ENCODE data around the gene RTL9. TPM values are rescaled to one million over a fixed set of nuclear protein-coding genes. Genes with fewer than 3 reads are reported as not detected.
A peak's percentile ranks its signal among the peaks of the same experiment; 100 is the strongest.

The RTL9 gene
- total and polyA plus RNA-seq, 3 experiments from 2014 or later: not detected

GRCh38 chrX:110395877-110396276 lies 37.2 kb downstream of the RTL9 start:
- Histone ChIP-seq H3K36me3 (ENCODE audit: insufficient read depth, low read length) (no peaks in the 10 kb centered on the region), H3K9me3 (ENCODE audit: low read length) (no peaks in the 10 kb centered on the region), H3K27ac (ENCODE audit: low read depth, low read length) (no peak overlapping the region), H3K27me3 (ENCODE audit: insufficient read depth, low read length, poor library complexity, severe bottlenecking) (no peaks in the 10 kb centered on the region), H3K4me3 (ENCODE audit: low read length) (no peak overlapping the region), H3K4me1 (ENCODE audit: insufficient read depth, low read length) (no peaks in the 10 kb centered on the region)
- H3K4me1 Mint-ChIP-seq: no peaks in the 10 kb centered on the region
- ChIA-PET POLR2A (no interaction called here), CTCF (interaction anchor here (0.9 kb wide), 1 partner anchor 17 kb away, joined by 3 read pairs; no protein-coding TSS in a partner anchor)
- H3K36me3 Mint-ChIP-seq: no peaks in the 10 kb centered on the region
- no peak overlapping the region for H3K4me3 Mint-ChIP-seq
- no peak overlapping the region for H3K27ac Mint-ChIP-seq
- H3K27me3 Mint-ChIP-seq: peaks cover 0 to 8% of the 10 kb centered on the region in 2 donors
- DNase-seq: no peak
- no peaks in the 10 kb centered on the region for H3K9me3 Mint-ChIP-seq

DNA sequence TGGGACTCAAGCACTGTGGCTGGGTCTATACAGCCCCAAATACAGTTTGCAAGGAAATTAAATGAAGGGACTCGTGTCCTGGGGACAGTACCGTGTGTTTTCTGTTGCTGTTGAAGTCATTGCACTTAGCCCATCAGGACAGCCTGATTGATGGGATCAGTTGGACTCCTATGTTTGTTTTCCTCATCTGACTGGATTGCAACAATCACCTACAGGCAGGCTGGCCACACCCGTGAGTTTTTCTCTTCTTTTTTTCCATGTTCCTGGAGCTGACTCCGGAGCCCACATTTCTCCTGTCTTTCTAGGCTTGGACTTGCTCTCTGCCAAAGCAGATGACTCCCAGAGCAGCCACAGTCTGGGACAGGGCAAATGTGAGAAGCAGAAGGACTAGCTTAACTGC lies 38.1 kb downstream of the RTL9 start:
- Histone ChIP-seq H3K27me3 (ENCODE audit: insufficient read depth, low read length, poor library complexity, severe bottlenecking) (no peaks in the 10 kb centered on the region), H3K9me3 (ENCODE audit: low read length) (no peaks in the 10 kb centered on the region), H3K4me1 (ENCODE audit: insufficient read depth, low read length) (no peaks in the 10 kb centered on the region), H3K36me3 (ENCODE audit: insufficient read depth, low read length) (no peaks in the 10 kb centered on the region), H3K4me3 (ENCODE audit: low read length) (no peak overlapping the region), H3K27ac (ENCODE audit: low read depth, low read length) (no peak overlapping the region)
- Mint-ChIP-seq H3K4me1 (no peaks in the 10 kb centered on the region), H3K36me3 (no peaks in the 10 kb centered on the region), H3K27ac (no peak overlapping the region), H3K27me3 (peaks cover 2 to 8% of the 10 kb centered on the region in 2 donors), H3K9me3 (no peaks in the 10 kb centered on the region), H3K4me3 (no peak overlapping the region)
- ChIA-PET POLR2A (no interaction called here), CTCF (interaction anchor here (1.7 kb wide), 1 partner anchor 11 kb away, joined by 7 read pairs; no protein-coding TSS in a partner anchor)
- DNase-seq: no peak

DNA sequence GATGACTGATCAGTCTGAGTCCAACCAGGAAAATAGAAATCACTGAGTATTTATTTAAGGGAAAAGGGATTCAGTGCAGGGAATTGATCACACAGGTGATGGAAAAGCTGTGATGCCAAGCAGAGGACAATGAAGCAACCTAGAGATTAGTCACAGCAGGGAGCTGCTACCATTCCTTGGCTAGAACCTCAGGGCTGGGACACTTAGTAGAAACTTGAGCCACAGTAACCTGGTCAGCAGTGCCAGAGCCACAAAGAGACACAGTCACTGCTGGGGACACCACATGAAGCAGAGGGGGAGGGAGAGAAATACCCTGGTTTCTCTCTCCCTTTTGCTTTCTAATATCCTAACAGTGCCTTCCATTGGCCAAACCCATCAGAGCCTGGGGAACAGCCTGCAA lies 38.7 kb downstream of the RTL9 start:
- Mint-ChIP-seq H3K4me3 (no peak overlapping the region), H3K36me3 (no peaks in the 10 kb centered on the region), H3K27ac (no peak overlapping the region), H3K27me3 (peaks cover 4 to 8% of the 10 kb centered on the region in 2 donors), H3K9me3 (peaks cover 0 to 1% (median 0%) of the 10 kb centered on the region in 5 donors), H3K4me1 (no peaks in the 10 kb centered on the region)
- ChIA-PET CTCF (interaction anchor here (1.7 kb wide), 1 partner anchor 11 kb away, joined by 7 read pairs; no protein-coding TSS in a partner anchor), POLR2A (no interaction called here)
- DNase-seq: no peak
- Histone ChIP-seq H3K4me3 (ENCODE audit: low read length) (no peak overlapping the region), H3K27ac (ENCODE audit: low read depth, low read length) (no peak overlapping the region), H3K9me3 (ENCODE audit: low read length) (no peaks in the 10 kb centered on the region), H3K36me3 (ENCODE audit: insufficient read depth, low read length) (no peaks in the 10 kb centered on the region), H3K27me3 (ENCODE audit: insufficient read depth, low read length, poor library complexity, severe bottlenecking) (no peaks in the 10 kb centered on the region), H3K4me1 (ENCODE audit: insufficient read depth, low read length) (no peaks in the 10 kb centered on the region)

GRCh38 chrX:110397904-110398303 lies 39.3 kb downstream of the RTL9 start:
- H3K9me3 ChIP-seq (ENCODE audit: low read length): no peaks in the 10 kb centered on the region
- no peak for DNase-seq
- no peak overlapping the region for H3K4me3 Mint-ChIP-seq
- H3K4me3 ChIP-seq (ENCODE audit: low read length): no peak overlapping the region
- H3K27me3 ChIP-seq (ENCODE audit: insufficient read depth, low read length, poor library complexity, severe bottlenecking): no peaks in the 10 kb centered on the region
- no peaks in the 10 kb centered on the region for H3K4me1 Mint-ChIP-seq
- H3K36me3 ChIP-seq (ENCODE audit: insufficient read depth, low read length): no peaks in the 10 kb centered on the region
- H3K27ac Mint-ChIP-seq: peak overlapping the region in 1 of 8 donors; percentile 80
- no peaks in the 10 kb centered on the region for H3K36me3 Mint-ChIP-seq
- peaks cover 4 to 10% of the 10 kb centered on the region in 2 donors for H3K27me3 Mint-ChIP-seq
- H3K27ac ChIP-seq (ENCODE audit: low read depth, low read length): no peak overlapping the region
- CTCF ChIA-PET: interaction anchor here (1.7 kb wide), 1 partner anchor 10 kb away, joined by 7 read pairs; no protein-coding TSS in a partner anchor
- POLR2A ChIA-PET: no interaction called here
- peaks cover 0 to 1% (median 0%) of the 10 kb centered on the region in 5 donors for H3K9me3 Mint-ChIP-seq
- H3K4me1 ChIP-seq (ENCODE audit: insufficient read depth, low read length): no peaks in the 10 kb centered on the region

GRCh38 chrX:110399497-110399896 lies 40.8 kb downstream of the RTL9 start:
- Histone ChIP-seq H3K27ac (ENCODE audit: low read depth, low read length) (no peak overlapping the region), H3K4me3 (ENCODE audit: low read length) (no peak overlapping the region), H3K4me1 (ENCODE audit: insufficient read depth, low read length) (no peaks in the 10 kb centered on the region), H3K27me3 (ENCODE audit: insufficient read depth, low read length, poor library complexity, severe bottlenecking) (no peaks in the 10 kb centered on the region), H3K9me3 (ENCODE audit: low read length) (no peaks in the 10 kb centered on the region), H3K36me3 (ENCODE audit: insufficient read depth, low read length) (no peaks in the 10 kb centered on the region)
- Mint-ChIP-seq H3K36me3 (no peaks in the 10 kb centered on the region), H3K4me3 (no peak overlapping the region), H3K9me3 (peaks cover 0 to 1% (median 0%) of the 10 kb centered on the region in 5 donors), H3K4me1 (no peaks in the 10 kb centered on the region), H3K27me3 (peaks cover 4 to 10% of the 10 kb centered on the region in 2 donors), H3K27ac (no peak overlapping the region)
- no peak for DNase-seq
- ChIA-PET POLR2A (no interaction called here), CTCF (no interaction called here)

DNA sequence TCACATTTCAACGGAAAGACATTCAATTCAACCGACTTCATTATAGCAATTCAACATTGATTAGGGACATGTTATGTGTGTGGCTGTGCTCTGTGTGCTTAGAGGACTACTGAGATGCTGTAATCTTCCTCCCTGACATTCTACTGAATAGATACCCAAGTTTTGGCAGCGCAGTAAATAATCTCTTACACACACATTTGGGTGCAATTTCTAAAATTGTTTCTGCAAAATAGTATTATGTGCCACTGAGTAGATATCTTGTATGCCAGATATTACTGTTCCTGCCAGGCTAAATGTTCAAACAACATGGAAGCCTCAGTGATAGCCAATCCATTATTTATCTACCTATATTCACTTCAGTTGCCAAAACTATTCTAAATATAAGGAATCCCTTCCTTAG lies 41.3 kb downstream of the RTL9 start:
- Mint-ChIP-seq H3K4me1 (no peaks in the 10 kb centered on the region), H3K4me3 (no peak overlapping the region), H3K27me3 (peaks cover 4 to 10% of the 10 kb centered on the region in 2 donors), H3K27ac (no peak overlapping the region), H3K9me3 (peaks cover 0 to 1% (median 0%) of the 10 kb centered on the region in 5 donors), H3K36me3 (no peaks in the 10 kb centered on the region)
- H3K9me3 ChIP-seq (ENCODE audit: low read length): no peaks in the 10 kb centered on the region
- H3K27me3 ChIP-seq (ENCODE audit: insufficient read depth, low read length, poor library complexity, severe bottlenecking): no peaks in the 10 kb centered on the region
- ChIA-PET CTCF (no interaction called here), POLR2A (no interaction called here)
- no peak overlapping the region for H3K27ac ChIP-seq (ENCODE audit: low read depth, low read length)
- H3K4me3 ChIP-seq (ENCODE audit: low read length): no peak overlapping the region
- DNase-seq: no peak
- H3K36me3 ChIP-seq (ENCODE audit: insufficient read depth, low read length): no peaks in the 10 kb centered on the region
- no peaks in the 10 kb centered on the region for H3K4me1 ChIP-seq (ENCODE audit: insufficient read depth, low read length)

- Mint-ChIP-seq H3K27ac (no peak overlapping the region), H3K9me3 (peaks cover 0 to 1% (median 0%) of the 10 kb centered on the region in 5 donors), H3K4me1 (no peaks in the 10 kb centered on the region), H3K27me3 (peaks cover 4 to 6% of the 10 kb centered on the region in 2 donors), H3K4me3 (no peak overlapping the region), H3K36me3 (no peaks in the 10 kb centered on the region)
- CTCF ChIA-PET: interaction anchor here (0.7 to 0.9 kb wide), 3 partner anchors 237 to 245 kb away, joined by 3 to 4 read pairs (median 3); no protein-coding TSS in a partner anchor
- Histone ChIP-seq H3K27ac (ENCODE audit: low read depth, low read length) (no peak overlapping the region), H3K4me1 (ENCODE audit: insufficient read depth, low read length) (no peaks in the 10 kb centered on the region), H3K27me3 (ENCODE audit: insufficient read depth, low read length, poor library complexity, severe bottlenecking) (no peaks in the 10 kb centered on the region), H3K9me3 (ENCODE audit: low read length) (no peaks in the 10 kb centered on the region), H3K4me3 (ENCODE audit: low read length) (no peak overlapping the region), H3K36me3 (ENCODE audit: insufficient read depth, low read length) (no peaks in the 10 kb centered on the region)
- DNase-seq: no peak
- POLR2A ChIA-PET: no interaction called here
These were observed 42.5 kb downstream of the RTL9 start for GRCh38 chrX:110401135-110401534.

DNA sequence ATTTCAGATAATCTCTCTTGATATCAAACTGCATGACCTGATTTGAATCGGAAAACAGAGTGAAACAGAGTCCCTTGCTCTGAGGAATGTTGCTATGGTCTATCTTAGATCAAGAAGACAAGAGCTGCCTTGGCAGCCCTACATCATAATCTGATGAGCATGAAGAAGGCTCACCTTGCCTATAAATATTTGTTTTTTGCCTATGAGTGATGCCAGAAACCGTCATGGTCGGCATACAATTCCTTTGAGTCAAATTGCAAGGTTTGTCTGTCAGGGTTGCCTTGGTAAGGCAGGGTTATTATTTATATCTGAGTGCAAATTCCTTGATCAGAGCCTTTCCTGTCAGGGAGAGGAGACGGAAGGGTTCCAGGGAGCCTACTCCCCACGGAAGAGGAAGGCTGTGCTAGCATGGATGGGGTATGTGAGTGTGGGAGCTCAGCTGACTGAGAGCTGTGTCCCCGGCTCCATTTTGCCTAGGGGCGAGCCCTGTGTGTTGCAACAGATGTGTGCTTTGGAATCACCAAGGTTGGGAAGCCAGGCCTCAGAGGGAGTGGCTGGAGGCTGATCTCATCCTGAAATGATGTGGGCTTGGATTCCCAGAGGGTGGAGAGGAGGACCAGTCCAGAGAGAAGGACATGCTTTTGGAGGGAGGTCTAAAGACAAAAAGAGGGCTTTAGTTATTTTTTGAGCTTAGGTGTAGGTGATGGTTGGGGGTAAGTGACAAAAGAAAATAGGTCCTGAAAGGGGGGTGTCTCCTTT lies 43.6 kb downstream of the RTL9 start:
- H3K27me3 ChIP-seq (ENCODE audit: insufficient read depth, low read length, poor library complexity, severe bottlenecking): no peaks in the 10 kb centered on the region
- CTCF ChIA-PET: interaction anchor here (1.5 to 15.4 kb wide), 3 partner anchors 9 to 256 kb away, joined by 3 to 211 read pairs (median 5); no protein-coding TSS in a partner anchor

More for the DNA sequence above, 43.6 kb downstream of the RTL9 start:
- Mint-ChIP-seq H3K36me3 (no peaks in the 10 kb centered on the region), H3K9me3 (peaks cover 0 to 1% (median 0%) of the 10 kb centered on the region in 5 donors), H3K27ac (peak overlapping the region in 1 of 8 donors; percentile 1), H3K4me3 (no peak overlapping the region), H3K27me3 (peaks cover 4 to 6% of the 10 kb centered on the region in 2 donors), H3K4me1 (no peaks in the 10 kb centered on the region)
- no peaks in the 10 kb centered on the region for H3K36me3 ChIP-seq (ENCODE audit: insufficient read depth, low read length)
- POLR2A ChIA-PET: interaction anchor here (0.5 kb wide), 1 partner anchor 10 kb away, joined by 5 read pairs; no protein-coding TSS in a partner anchor
- H3K4me1 ChIP-seq (ENCODE audit: insufficient read depth, low read length): no peaks in the 10 kb centered on the region
- no peak for DNase-seq
- H3K9me3 ChIP-seq (ENCODE audit: low read length): no peaks in the 10 kb centered on the region
- no peak overlapping the region for H3K27ac ChIP-seq (ENCODE audit: low read depth, low read length)
- no peak overlapping the region for H3K4me3 ChIP-seq (ENCODE audit: low read length)
